Measurements from ENCODE around the gene IKZF2. TPM values are rescaled to one million over a fixed set of nuclear protein-coding genes. Genes with fewer than 3 reads are reported as not detected.

IKZF2 gene
- total RNA-seq, result 13.5 TPM

DNA sequence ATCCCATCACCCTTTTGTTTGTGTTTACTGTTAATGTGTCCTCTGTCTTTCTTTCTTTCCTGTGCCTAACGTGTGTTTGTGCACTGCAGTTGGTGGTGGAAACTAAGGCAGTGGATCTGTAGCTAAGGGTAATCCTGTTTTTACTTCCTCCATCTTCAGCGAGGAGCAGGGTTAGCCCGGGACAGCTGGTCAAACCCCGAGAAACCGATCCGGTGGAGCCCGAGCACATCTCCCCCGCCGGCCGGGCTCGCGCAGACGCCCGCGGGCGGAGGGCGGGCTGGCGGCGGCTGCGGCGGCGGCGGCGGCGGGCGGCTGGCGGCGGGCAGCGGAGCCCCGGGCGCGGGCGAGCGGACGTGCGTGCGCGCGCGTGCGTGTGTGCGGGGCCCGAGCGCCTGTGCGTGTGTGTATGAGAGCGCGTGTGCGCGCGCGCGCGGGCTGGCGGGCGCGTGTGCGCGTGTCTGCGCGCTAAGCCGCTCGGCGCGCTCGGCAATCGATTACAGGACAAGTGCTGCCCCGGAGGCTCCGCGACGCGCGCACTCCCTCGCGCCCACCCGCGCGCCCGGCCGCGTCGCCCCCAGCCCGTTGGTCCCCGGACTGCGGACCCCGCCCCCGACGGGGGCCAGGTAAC, at the start of gene IKZF2:
IKZF2 (minus strand) TSS at position 176 of the 628 bp plus-strand sequence. CDS start 2,983 bp downstream, outside the sequence.

Other genes with a start within 250 kb of the IKZF2 start
- gene SPAG16, start 132.9 kb upstream of the IKZF2 start, total RNA-seq, result 54.1 TPM